ENCODE data around the gene MXI1. TPM values are rescaled to one million over a fixed set of nuclear protein-coding genes. Genes with fewer than 3 reads are reported as not detected.

The MXI1 gene
- total RNA-seq, 1 donor from 2014 or later: 48.1 TPM

GRCh38 chr10:110162741-110163145 lies 44.7 kb upstream of the MXI1 start:
- Mint-ChIP-seq H3K36me3 (ENCODE audit: unreplicated experiment) (no peaks in the 10 kb centered on the region), H3K4me1 (ENCODE audit: low read depth, unreplicated experiment) (peaks cover 2% of the 10 kb centered on the region), H3K9me3 (ENCODE audit: unreplicated experiment) (no peaks in the 10 kb centered on the region), H3K4me3 (ENCODE audit: unreplicated experiment) (no peak overlapping the region), H3K27ac (ENCODE audit: unreplicated experiment) (no peak overlapping the region), H3K27me3 (ENCODE audit: unreplicated experiment) (peaks cover 3% of the 10 kb centered on the region)
- TF ChIP-seq CTCF (IDR thresholded peaks at IDR 0.05; ENCODE audit: partially characterized antibody, unreplicated experiment): no peak
- DNase-seq: no peak

- DNase-seq: no peak
- Mint-ChIP-seq H3K4me1 (ENCODE audit: low read depth, unreplicated experiment) (peaks cover 6% of the 10 kb centered on the region), H3K36me3 (ENCODE audit: unreplicated experiment) (no peaks in the 10 kb centered on the region), H3K9me3 (ENCODE audit: unreplicated experiment) (no peaks in the 10 kb centered on the region), H3K27ac (ENCODE audit: unreplicated experiment) (no peak overlapping the region), H3K4me3 (ENCODE audit: unreplicated experiment) (no peak overlapping the region), H3K27me3 (ENCODE audit: unreplicated experiment) (peaks cover 5% of the 10 kb centered on the region)
- TF ChIP-seq CTCF (IDR thresholded peaks at IDR 0.05; ENCODE audit: partially characterized antibody, unreplicated experiment): no peak
Measured at GRCh38 chr10:110163192-110163773, 44.1 kb upstream of the MXI1 start.

- Mint-ChIP-seq H3K27me3 (ENCODE audit: unreplicated experiment) (peaks cover 5% of the 10 kb centered on the region), H3K9me3 (ENCODE audit: unreplicated experiment) (no peaks in the 10 kb centered on the region), H3K27ac (ENCODE audit: unreplicated experiment) (no peak overlapping the region), H3K36me3 (ENCODE audit: unreplicated experiment) (no peaks in the 10 kb centered on the region), H3K4me1 (ENCODE audit: low read depth, unreplicated experiment) (peaks cover 7% of the 10 kb centered on the region), H3K4me3 (ENCODE audit: unreplicated experiment) (no peak overlapping the region)
- no peak for TF ChIP-seq CTCF (IDR thresholded peaks at IDR 0.05; ENCODE audit: partially characterized antibody, unreplicated experiment)
- no peak for DNase-seq
Measured at GRCh38 chr10:110163841-110164240, 43.6 kb upstream of the MXI1 start.

- Mint-ChIP-seq H3K4me1 (ENCODE audit: low read depth, unreplicated experiment) (peaks cover 20% of the 10 kb centered on the region), H3K9me3 (ENCODE audit: unreplicated experiment) (no peaks in the 10 kb centered on the region), H3K27me3 (ENCODE audit: unreplicated experiment) (peaks cover 10% of the 10 kb centered on the region), H3K36me3 (ENCODE audit: unreplicated experiment) (no peaks in the 10 kb centered on the region), H3K4me3 (ENCODE audit: unreplicated experiment) (no peak overlapping the region), H3K27ac (ENCODE audit: unreplicated experiment) (no peak overlapping the region)
- TF ChIP-seq CTCF (IDR thresholded peaks at IDR 0.05; ENCODE audit: partially characterized antibody, unreplicated experiment): no peak
- no peak for DNase-seq
Measured at GRCh38 chr10:110165239-110165638, 42.2 kb upstream of the MXI1 start.

GRCh38 chr10:110167149-110167548 lies 40.3 kb upstream of the MXI1 start:
- peaks cover 4% of the 10 kb centered on the region for H3K9me3 Mint-ChIP-seq (ENCODE audit: unreplicated experiment)
- no peaks in the 10 kb centered on the region for H3K36me3 Mint-ChIP-seq (ENCODE audit: unreplicated experiment)
- H3K4me3 Mint-ChIP-seq (ENCODE audit: unreplicated experiment): no peak overlapping the region
- peaks cover 11% of the 10 kb centered on the region for H3K27me3 Mint-ChIP-seq (ENCODE audit: unreplicated experiment)
- H3K4me1 Mint-ChIP-seq (ENCODE audit: low read depth, unreplicated experiment): peaks cover 25% of the 10 kb centered on the region
- TF ChIP-seq CTCF (IDR thresholded peaks at IDR 0.05; ENCODE audit: partially characterized antibody, unreplicated experiment): no peak
- H3K27ac Mint-ChIP-seq (ENCODE audit: unreplicated experiment): no peak overlapping the region
- no peak for DNase-seq

Measured in glutamatergic neuron (in vitro differentiated cells).